Measurements from ENCODE around the gene TTC39C.
"Not testable (repeated sequence)": the region's sequence is repeated elsewhere in the genome, so short reads cannot be mapped to it uniquely, and the experiment has no call there.

The TTC39C gene

GRCh38 chr18:24128700-24129099, 114.1 kb downstream of the TTC39C start:
- no peak for DNase-seq (ENCODE audit: low read depth, low spot score)

DNA sequence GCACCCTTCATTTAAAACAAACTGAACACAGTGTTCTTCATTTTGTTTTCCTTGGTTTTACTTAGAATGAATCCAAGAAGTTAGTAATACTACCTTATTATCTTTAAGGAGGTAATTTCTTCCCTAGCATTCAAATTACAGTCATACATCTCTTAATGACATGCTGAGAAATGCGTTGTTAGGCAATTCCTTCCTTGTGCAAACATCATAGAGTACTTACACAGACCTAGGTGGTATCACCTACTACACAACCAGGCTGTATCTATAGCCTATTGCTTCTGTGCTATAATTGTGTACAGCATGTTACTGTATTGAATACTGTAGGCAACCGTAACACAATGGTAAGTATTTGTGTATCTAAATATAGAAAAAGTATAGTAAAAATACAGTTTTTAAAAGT, 115.9 kb downstream of the TTC39C start:
- no peak for DNase-seq (ENCODE audit: low read depth, low spot score)

- no peak for DNase-seq (ENCODE audit: low read depth, low spot score)
Measured at GRCh38 chr18:24136967-24137373, 122.4 kb downstream of the TTC39C start.

- no peak for DNase-seq (ENCODE audit: low read depth, low spot score)
Measured at GRCh38 chr18:24138409-24138788, 123.8 kb downstream of the TTC39C start.

DNA sequence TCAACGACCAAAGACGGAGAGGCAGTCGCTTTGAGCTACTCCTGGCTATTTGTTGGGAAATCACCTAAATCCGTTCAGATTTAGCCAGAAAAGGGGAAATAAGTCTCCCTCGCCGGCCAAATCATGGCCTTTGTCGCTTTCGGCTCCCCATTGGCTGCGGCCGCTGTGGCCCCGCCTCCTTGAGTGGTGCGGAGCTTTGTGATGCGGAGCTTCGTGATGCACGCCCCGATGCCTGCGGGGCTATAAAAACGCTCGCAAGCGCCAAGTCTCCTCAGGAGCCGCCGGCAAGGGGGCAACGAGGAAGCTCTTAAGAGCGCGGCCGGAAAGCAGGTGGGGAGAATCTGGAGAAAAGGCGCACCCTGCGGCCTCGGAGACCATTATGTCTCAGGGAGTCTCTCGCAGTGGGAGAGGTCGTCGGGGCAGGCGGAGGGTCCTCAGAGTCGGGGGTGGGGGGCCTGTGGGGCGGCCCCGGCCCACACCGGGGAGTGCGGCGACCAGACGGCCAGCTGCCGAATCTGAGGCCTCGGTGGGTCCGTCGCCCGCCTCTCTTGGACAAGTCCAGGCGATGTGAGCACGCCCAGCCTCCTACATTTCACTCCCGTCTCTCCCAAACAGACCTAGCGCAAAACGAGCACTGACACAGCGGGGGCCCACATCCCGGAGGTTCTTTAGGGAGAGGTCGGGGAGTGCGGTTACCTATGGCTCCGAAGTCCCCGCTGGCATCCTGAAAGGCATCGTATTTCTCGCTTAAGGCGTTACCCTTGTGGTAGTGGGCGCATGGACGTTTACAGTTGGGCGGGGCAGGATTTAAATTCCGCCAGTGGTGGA, 124.4 kb downstream of the TTC39C start, which contains the start of gene CABYR:
CABYR (plus strand) TSS at position 274 of the 828 bp plus-strand sequence. CDS start 4,053 bp downstream, outside the sequence.
- peak; percentile 42 for DNase-seq (ENCODE audit: low read depth, low spot score)

GRCh38 chr18:24140697-24141096, 126.1 kb downstream of the TTC39C start:
- DNase-seq (ENCODE audit: low read depth, low spot score): no peak

DNA sequence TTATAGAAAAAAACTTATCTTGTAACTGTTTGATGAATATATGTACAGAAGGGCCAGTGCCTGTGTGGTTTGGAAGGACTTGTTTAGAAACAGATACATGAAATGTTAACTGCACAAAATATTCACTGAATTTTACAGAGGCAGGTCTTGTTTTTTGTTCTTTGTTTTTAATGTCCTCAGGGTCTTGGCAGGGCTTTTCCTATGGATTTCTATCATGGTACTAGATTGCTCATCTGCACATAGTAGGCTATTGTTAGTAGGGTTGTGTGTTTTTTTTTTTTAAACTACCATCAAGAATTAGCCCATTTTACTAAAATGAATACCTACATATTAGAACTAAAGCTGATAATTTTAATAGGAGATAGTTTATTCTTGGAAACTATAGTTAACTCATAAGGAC, 127.8 kb downstream of the TTC39C start:
- no peak for DNase-seq (ENCODE audit: low read depth, low spot score)

GRCh38 chr18:24149591-24149990, 135.0 kb downstream of the TTC39C start:
- not testable (repeated sequence) for DNase-seq (ENCODE audit: low read depth, low spot score)

DNA sequence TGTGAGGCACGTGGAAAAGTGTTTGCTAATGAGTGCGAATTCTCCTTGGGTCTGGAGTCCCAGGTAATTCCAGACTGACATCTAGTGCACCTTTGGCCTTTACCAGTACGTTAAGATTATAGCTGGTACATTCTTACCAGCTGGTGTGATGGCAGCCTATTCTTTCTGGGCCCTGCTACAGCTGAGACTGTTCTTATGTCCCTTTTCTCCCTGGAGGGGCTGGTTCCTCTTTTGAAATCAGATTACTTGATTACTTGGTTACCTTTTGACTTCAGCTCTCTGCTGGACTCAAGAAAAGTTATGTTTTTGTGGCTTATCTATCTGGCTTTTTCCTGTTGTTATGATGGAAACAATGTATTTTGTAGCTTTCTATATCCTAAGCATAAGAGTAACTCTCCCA, 138.8 kb downstream of the TTC39C start:
- no peak for DNase-seq (ENCODE audit: low read depth, low spot score)

DNA sequence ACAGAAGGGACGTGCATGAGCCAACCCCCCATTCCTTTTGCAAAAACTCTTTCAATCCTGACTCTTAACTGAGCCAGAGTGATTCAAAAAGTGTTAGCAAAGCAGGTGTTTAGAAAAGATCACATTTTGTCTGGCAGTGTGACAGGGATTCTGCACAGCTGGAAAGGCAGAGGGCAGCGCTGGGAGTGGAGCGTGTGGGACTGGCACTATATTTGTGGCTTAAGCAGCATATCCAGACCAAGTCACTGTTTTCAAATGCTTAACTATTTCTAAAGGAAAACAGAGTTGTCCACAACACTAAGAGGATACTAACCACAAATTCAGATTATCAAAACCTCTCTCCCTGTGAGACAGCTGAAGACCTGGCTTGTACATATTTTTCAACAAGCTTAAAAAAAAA, 143.3 kb downstream of the TTC39C start:
- no peak for DNase-seq (ENCODE audit: low read depth, low spot score)

DNA sequence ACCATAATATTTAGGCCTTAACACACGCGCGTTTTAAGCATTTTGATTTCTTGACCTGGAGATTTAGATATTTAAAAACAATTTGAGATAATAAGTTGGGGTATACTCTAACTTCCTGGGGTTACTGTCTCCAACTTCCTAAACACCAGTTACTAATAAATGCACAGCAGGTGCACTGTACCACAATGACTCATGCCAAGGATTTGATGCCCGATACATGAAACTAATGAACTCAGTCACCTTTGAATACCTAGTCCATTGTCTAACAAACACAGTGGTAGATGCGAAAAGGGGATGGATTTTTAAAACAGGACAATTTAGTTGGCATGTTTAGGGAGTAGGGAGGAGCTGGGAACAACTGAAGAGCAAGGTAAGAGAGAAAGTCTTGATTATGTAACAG, 145.5 kb downstream of the TTC39C start:
- no peak for DNase-seq (ENCODE audit: low read depth, low spot score)

DNA sequence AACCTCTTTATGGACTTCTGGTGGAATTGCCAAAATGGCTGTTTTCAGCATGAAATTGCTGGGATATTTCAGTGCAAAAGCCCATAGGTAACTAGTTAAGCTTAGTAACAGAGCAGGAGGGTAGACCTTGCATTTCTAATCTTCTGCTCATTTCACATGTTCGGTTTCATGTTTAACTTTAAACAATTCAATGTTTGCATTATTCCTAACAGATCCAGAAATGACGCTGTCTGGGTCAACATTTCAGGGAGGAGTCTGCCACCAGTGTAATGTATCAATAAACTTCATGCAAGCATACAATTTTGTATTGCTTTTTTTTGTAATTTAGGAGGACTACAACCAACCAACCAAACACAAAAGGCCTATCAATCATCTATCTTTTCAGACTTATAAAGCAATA, 146.8 kb downstream of the TTC39C start:
- no peak for DNase-seq (ENCODE audit: low read depth, low spot score)

DNA sequence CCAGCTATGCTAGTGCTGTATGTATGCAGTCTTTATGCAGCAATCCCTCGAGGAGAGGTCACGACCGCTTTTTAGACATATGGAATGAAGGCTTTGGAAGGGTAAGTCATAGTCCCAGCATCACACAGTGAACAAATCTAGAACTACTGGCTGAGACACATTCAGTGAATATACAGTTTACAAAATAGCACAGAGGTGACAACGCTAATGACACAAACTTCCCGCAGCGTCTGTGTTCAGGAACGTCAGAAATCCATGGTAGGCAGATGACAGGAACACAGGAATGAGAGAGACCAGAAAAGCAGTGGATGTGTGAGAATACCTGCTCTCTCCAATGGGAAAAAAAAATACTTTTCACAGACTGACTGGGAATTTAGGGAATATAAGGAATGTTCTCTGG, 153.9 kb downstream of the TTC39C start:
- DNase-seq (ENCODE audit: low read depth, low spot score): no peak

GRCh38 chr18:24170360-24170759, 155.8 kb downstream of the TTC39C start:
- DNase-seq (ENCODE audit: low read depth, low spot score): no peak

DNA sequence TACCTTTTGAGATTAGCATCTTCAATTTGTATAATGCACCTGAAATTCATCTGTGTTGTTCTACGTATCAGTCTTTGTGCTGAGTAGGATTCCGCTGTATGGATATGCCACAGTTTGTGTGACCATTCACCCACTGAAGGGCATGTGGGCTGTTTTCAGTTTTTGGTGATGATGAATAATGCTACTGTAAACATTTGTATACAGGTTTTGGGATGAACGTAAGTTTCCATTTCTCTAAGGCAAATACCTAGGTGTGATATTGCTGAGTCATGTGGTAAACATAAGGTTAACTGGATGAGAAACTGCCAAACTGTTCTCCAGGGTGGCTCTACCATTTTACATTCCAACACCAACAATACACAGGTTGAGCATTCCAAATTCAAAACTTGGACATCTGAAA, 159.4 kb downstream of the TTC39C start:
- DNase-seq (ENCODE audit: low read depth, low spot score): no peak

GRCh38 chr18:24176727-24177416, 162.3 kb downstream of the TTC39C start:
- DNase-seq (ENCODE audit: low read depth, low spot score): no peak

DNA sequence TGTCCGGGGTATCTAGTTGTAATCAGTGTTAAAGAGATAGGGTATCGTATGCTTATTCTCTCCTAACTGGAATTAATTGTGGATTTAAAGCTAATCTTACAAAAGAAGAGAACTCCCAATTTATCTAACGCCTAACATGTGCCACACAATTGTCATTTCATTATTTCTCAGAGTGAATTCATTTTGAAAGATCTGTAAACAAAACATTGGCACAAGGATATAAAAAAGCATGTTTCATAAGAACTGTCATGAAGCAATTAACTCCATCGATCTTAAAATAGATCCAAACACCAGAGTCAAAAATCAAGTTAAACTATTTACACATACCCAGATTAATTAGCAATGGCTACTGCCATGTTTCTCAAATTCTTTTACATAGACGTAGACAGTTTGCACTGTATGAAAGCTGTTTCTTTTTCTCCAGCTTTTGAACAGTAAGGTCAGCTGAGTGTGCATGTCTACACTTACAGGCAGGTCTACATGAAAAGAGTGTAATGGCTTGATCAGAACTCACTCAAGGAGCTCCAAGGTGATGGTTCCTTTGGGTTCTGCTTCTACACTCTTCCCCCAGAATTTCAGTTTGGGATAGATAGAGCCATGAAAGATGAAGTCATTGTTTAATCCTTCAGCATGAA, 163.1 kb downstream of the TTC39C start:
- DNase-seq (ENCODE audit: low read depth, low spot score): no peak

DNA sequence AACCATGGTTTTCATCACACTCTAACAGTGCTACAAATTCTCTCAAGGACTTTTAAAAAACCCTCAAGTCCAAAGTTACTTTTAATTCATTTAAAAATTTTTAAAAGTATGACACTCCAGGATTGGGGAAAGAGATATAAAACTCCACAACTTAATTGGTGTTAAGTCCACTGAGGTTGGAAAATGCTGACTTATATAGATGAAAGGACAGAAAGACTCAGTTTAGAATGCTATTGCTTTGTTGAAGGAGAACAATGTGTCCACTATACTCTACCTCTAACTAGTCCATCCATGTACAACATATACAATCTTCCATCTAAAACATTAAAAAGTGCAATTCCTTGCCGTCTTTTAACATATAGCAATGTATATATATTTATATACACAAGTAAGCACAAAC, 165.5 kb downstream of the TTC39C start:
- no peak for DNase-seq (ENCODE audit: low read depth, low spot score)

- DNase-seq (ENCODE audit: low read depth, low spot score): no peak
Measured at GRCh38 chr18:24181806-24182205, 167.3 kb downstream of the TTC39C start.
